Testis (tissue), 3 donors: ENCODE data around the gene PNMA1. TPM values are rescaled to one million over a fixed set of nuclear protein-coding genes. Genes with fewer than 3 reads are reported as not detected.

Source experiments
- DNase-seq: peaks from one replicate; pipeline ENCODE4 v3.0.0-alpha.2; 2019
- H3K27ac ChIP-seq, 2 donors: fragments of 200-600 bp; sonication (generic); one replicate each; pipeline ENCODE4 v1.5.1; 2019
- H3K27me3 ChIP-seq: fragments of 200-600 bp; sonication (generic); one replicate; pipeline ENCODE4 v1.5.1; 2019
- H3K36me3 ChIP-seq: fragments of 200-600 bp; sonication (generic); one replicate; pipeline ENCODE4 v1.5.1; 2017; ENCODE audit warnings: low read depth; ENCODE audit errors: missing control alignments
- H3K4me1 ChIP-seq: fragments of 200-600 bp; sonication (generic); one replicate; pipeline ENCODE4 v1.5.1; 2019
- H3K4me3 ChIP-seq, 2 donors: fragments of 200-600 bp; sonication (generic); one replicate each; pipeline ENCODE4 v1.5.1; 2017 to 2019
- H3K9me3 ChIP-seq: fragments of 200-600 bp; sonication (generic); one replicate; pipeline ENCODE4 v1.5.1; 2017
- POLR2A ChIP-seq: fragments of 450-650 bp; IDR thresholded peaks from one replicate; pipeline ENCODE4 v1.6.1; 2017; ENCODE audit warnings: antibody characterized with exemption, mild to moderate bottlenecking, moderate library complexity
- WGBS, 2 donors: methylation state at CpG; one replicate each; pipeline ENCODE4 v1.1.5; 2018; 5-methylcytosine and 5-hydroxymethylcytosine counted together
- intact Hi-C: fragments of 100-400 bp; cut with DNase I; formaldehyde crosslinking; loops from one replicate; pipeline ENCODE4 v1.15.1; 2023; ENCODE audit warnings: low total_unique reads
- polyA plus RNA-seq: library from polyadenylated mRNA; stranded (reverse); fragments of 350-450 nt; fragmentation: Illumina TruSeq; extraction: RNeasy Lipid Tissue Mini Kit (QIAGEN cat#74804); gene quantifications from one replicate; pipeline ENCODE4 v1.2.3, GENCODE V29; 2014; ENCODE audit warnings: low read depth, low replicate concordance; ENCODE audit not compliant: insufficient read depth
- total RNA-seq, 2 donors: library from RNA; depleted of rRNA; stranded (reverse); fragments of >200 nt; gene quantifications; one replicate each; pipeline ENCODE4 v1.2.3, GENCODE V29; 2016
- TF ChIP-seq, protein P1 (sequence below), 3 experiments: fragments of 450-650 bp in 2 of 3; fragments of 200-600 bp in 1 of 3; sonication (generic) in 1 of 3; IDR thresholded peaks; one replicate each; pipeline ENCODE4 v1.5.1; 2016 to 2019; ENCODE audit warnings: antibody characterized with exemption in 3 of 3, mild to moderate bottlenecking in 2 of 3, moderate library complexity in 1 of 3

The PNMA1 gene
- total and polyA plus RNA-seq, 3 donors from 2014 or later: 74.8 to 184 (median 85.6) TPM

DNA sequence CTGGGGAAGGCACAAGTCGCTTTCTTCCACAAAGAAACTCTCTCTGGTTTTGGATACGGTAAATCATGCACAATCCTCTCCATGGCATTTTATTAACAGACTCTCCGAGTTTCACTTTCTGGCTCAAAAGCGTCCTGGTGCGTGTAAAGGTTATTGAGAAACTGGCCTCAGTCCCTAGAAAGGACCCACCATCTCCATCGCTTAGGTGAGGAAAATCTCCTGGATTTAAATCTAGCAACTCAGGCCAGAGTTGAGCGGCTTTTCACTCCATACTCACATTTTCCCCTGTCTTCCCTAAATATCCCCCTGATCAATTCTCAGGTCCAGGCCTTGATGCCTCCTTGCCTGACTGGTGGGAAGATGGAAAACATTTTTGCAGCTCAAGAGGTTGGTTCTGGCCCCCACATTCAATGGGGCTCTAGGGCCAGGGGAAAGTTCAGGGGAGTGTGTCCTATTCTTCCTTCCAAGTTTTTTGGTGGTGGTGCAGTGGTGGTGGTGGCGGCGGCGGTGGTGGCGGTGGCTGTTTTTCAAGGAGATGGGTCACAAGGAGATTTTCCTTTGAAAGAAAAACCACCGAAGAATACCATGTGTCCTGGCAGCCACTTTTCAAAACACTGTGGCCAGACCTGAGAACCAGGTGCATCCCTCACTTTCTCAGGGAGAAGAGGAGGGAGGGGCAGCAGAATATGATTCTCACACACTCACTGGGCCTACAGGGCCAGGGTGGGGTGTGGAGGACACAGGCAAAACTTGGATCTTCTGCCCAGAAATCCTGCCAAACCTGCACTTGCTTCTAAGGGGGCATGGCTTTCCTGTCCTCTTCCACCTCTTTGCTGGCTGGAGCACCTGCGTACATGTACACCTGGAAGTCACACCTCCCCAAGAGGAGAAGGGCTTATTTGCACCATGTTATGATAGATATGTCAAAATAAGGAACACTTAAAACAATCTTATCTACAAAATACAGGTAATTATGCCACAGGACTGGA, 46.7 kb upstream of the PNMA1 start:
- Histone ChIP-seq H3K27me3 (no peaks in the 10 kb centered on the region), H3K36me3 (no peaks in the 10 kb centered on the region), H3K9me3 (no peaks in the 10 kb centered on the region), H3K27ac (peak overlapping the region; percentile 84 to 94), H3K4me1 (peaks cover 75% of the 10 kb centered on the region), H3K4me3 (peak overlapping the region; percentile 70 to 81)
- no peak for TF ChIP-seq POLR2A
- TF ChIP-seq, protein P1, sequence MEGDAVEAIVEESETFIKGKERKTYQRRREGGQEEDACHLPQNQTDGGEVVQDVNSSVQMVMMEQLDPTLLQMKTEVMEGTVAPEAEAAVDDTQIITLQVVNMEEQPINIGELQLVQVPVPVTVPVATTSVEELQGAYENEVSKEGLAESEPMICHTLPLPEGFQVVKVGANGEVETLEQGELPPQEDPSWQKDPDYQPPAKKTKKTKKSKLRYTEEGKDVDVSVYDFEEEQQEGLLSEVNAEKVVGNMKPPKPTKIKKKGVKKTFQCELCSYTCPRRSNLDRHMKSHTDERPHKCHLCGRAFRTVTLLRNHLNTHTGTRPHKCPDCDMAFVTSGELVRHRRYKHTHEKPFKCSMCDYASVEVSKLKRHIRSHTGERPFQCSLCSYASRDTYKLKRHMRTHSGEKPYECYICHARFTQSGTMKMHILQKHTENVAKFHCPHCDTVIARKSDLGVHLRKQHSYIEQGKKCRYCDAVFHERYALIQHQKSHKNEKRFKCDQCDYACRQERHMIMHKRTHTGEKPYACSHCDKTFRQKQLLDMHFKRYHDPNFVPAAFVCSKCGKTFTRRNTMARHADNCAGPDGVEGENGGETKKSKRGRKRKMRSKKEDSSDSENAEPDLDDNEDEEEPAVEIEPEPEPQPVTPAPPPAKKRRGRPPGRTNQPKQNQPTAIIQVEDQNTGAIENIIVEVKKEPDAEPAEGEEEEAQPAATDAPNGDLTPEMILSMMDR (IDR thresholded peaks at IDR 0.05): no peak
- WGBS, 2 donors: 50 to 52% methylated on average over 13 of the region's 13 CpGs
- intact Hi-C loops: no loop called here
- no peak for DNase-seq

DNA sequence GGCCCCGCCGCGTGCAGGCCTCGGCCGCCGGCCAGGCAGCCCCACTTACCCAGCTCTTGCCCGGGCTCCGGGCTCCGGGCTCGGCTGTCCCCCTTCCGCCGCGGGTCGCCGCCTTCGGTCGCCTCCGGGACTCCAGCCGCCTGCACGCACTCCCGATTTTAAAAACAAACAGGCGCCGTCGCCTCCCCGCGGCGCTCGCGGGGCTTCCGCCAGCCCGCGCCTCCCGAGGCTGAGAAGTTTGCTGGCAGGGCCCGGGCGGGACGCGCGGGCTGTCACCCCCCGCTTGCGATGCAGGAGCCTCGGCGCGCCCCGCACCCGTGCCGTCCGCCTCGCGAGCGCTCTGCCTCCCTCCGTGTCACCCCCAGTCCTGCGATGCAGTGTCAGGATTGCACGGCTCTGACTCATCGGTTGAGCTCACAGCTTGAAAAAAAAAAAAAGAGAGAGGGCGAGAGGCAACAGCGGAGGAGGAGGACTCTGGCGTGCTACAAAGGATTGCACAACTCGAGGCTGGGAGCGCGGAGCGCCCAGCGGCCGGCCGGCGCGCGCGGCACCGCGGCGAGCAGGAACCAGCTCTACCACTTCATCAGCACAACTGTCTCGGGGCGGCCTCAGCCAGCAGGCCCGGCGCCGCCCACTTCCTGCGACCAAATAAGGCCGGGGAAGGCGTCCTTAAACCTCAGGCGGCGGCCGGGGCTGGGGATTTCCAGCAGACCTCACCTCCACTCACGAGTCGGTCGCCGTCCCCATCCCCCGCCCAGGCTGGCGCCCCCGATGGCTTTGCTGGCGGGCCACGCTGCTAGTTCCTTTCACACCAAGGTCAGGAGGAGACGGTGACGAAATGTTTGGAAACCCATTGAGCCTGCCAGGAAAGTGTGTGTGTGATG, 45.8 kb upstream of the PNMA1 start:
- Histone ChIP-seq H3K27ac (peak overlapping the region; percentile 84 to 94), H3K27me3 (no peaks in the 10 kb centered on the region), H3K9me3 (no peaks in the 10 kb centered on the region), H3K4me3 (peak overlapping the region; percentile 70 to 81), H3K4me1 (peaks cover 75% of the 10 kb centered on the region), H3K36me3 (no peaks in the 10 kb centered on the region)
- 0 to 1% methylated on average over 24 to 91 of the region's 93 CpGs for WGBS, 2 donors
- DNase-seq: peak; percentile 97
- TF ChIP-seq, protein P1 (IDR thresholded peaks at IDR 0.05): no peak
- intact Hi-C loops: loop anchor here (5.0 kb wide), 1 partner anchor 32 kb away; no protein-coding TSS in a partner anchor

DNA sequence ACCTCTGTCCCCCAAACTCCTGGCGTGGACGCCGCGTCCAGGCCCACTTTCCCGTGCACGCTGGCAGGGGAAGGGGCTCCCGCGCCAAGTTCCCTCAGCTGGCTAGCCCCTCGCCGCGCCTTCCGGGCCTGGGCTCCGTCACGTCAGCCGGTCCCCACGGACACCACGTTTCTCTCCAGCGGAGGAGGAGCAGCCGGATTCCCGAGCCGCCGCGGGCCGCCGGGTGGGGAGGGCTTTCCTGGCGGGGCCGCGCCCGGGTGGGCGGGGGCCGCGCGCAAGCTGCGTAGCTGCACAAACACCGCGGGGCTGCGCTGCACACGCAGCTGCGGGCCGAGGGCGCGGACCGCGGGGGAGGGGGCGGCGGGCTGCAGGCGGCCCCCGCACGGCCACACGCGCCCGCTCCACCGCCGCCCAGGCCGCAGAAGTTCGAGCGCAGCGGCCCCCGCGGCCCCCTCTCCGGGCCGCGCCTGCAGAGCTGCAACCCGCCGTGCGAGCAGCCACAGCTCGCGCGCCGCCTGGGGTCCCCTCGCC, 45.1 kb upstream of the PNMA1 start:
- Histone ChIP-seq H3K9me3 (no peaks in the 10 kb centered on the region), H3K36me3 (no peaks in the 10 kb centered on the region), H3K27ac (peak overlapping the region; percentile 84 to 94), H3K27me3 (no peaks in the 10 kb centered on the region), H3K4me3 (peak overlapping the region; percentile 70 to 81), H3K4me1 (peaks cover 75% of the 10 kb centered on the region)
- DNase-seq: peak; percentile 72
- intact Hi-C loops: loop anchor here (5.0 kb wide), 1 partner anchor 33 kb away; no protein-coding TSS in a partner anchor
- WGBS, 2 donors: 1% methylated on average over 59 of the region's 71 CpGs; no CpG with 5 or more reads in 1 of the 2 donors
- TF ChIP-seq POLR2A: no peak
- TF ChIP-seq, protein P1 (IDR thresholded peaks at IDR 0.05): no peak

DNA sequence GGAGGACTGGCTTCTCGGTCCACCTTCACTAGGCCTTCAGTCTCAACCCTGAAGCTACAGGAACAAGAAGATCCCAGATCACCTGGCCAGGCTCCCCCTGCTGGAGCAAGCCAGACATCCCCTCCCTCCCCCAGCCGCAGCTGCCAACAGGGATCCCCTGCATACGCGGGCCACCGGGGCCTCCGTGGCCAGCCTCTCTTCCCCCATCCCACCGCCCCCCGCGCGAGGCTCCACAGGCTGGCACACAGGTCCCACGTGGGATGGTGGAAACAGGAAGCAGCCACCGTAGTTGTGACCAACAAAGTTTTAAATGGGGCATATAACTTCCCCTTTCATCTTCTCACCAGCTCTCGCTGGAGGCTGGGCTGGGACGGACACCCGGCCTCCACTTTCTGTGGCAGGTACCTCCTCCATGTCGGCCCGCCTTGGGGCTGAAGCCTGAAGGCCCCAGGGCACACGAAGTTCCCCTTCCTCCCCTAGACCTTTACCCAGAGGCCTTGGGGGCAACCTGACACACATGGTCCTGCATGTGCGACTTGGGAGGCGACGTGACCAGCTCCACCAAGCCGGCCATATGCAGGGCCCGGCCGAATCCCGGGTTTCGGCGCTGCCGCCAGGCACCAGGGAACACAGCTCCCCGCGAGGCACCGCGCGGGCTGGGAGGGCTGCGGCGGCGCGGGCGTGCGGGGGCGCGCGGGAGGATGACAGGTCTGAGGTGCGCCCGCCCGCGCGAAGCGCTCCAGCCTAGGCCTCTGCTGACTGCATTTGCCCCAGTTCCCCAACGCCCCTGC, 44.4 kb upstream of the PNMA1 start:
- TF ChIP-seq, protein P1 (IDR thresholded peaks at IDR 0.05): peak; percentile 18 to 56 (median 42)
- no peak for TF ChIP-seq POLR2A
- Histone ChIP-seq H3K4me1 (peaks cover 80% of the 10 kb centered on the region), H3K36me3 (no peaks in the 10 kb centered on the region), H3K9me3 (no peaks in the 10 kb centered on the region), H3K27me3 (no peaks in the 10 kb centered on the region), H3K27ac (peak overlapping the region; percentile 34 to 94), H3K4me3 (peak overlapping the region; percentile 70)
- WGBS, 2 donors: 0 to 1% methylated on average over 4 to 47 of the region's 49 CpGs
- DNase-seq: peak; percentile 75
- intact Hi-C loops: loop anchor here (5.0 kb wide), 1 partner anchor 34 kb away; no protein-coding TSS in a partner anchor
